Prostate gland (tissue), 2 donors: Measurements from ENCODE around the gene AK4. TPM values are rescaled to one million over a fixed set of nuclear protein-coding genes. Genes with fewer than 3 reads are reported as not detected.

Experiments used
- DNase-seq: peaks from one replicate; pipeline ENCODE4 v3.0.0-alpha.2; 2019; ENCODE audit warnings: low spot score
- H3K27ac ChIP-seq, 2 donors: fragments of 200-600 bp; sonication (generic); 2 replicates each; pipeline ENCODE4 v1.5.1; 2017 to 2019
- H3K27me3 ChIP-seq: fragments of 200-600 bp; sonication (generic); replicated peaks from 2 replicates; pipeline ENCODE4 v1.5.1; 2019; ENCODE audit not compliant: insufficient read depth
- H3K36me3 ChIP-seq, 2 donors: fragments of 200-600 bp; sonication (generic); 1 replicate in 1 of 2; 2 replicates in 1 of 2; pipeline versions ENCODE4 v1.5.1 to v1.8.1; 2017 to 2019
- H3K4me1 ChIP-seq: fragments of 200-600 bp; sonication (generic); replicated peaks from 2 replicates; pipeline ENCODE4 v1.5.1; 2019
- H3K4me3 ChIP-seq, 2 donors: fragments of 200-600 bp; sonication (generic); 2 replicates each; pipeline ENCODE4 v1.5.1; 2017 to 2019
- H3K9me3 ChIP-seq: fragments of 200-600 bp; sonication (generic); 2 replicates; pipeline ENCODE4 v1.5.1; 2017
- CTCF ChIP-seq, 4 experiments: fragments of 200-600 bp in 2 of 4; fragments of 450-650 bp in 2 of 4; sonication (generic) in 2 of 4; IDR thresholded peaks; 1 replicate in 3 of 4; 2 replicates in 1 of 4; pipeline ENCODE4 v1.5.1; 2016 to 2019; ENCODE audit warnings: antibody characterized with exemption in 4 of 4, mild to moderate bottlenecking in 2 of 4, moderate library complexity in 2 of 4
- POLR2A ChIP-seq: fragments of 450-650 bp; IDR thresholded peaks from one replicate; pipeline ENCODE4 v1.6.1; 2016; ENCODE audit warnings: antibody characterized with exemption, mild to moderate bottlenecking
- POLR2AphosphoS5 ChIP-seq: sonication (generic); formaldehyde crosslinking; IDR thresholded peaks from one replicate; pipeline ENCODE4 v1.6.1; 2017; ENCODE audit warnings: antibody characterized with exemption
- WGBS: methylation state at CpG from one replicate; pipeline ENCODE4 v1.1.5; 2018; 5-methylcytosine and 5-hydroxymethylcytosine counted together
- intact Hi-C: fragments of 100-400 bp; cut with DNase I; formaldehyde crosslinking; loops from one replicate; pipeline ENCODE4 v1.14.2; 2022
- total RNA-seq, 2 donors: library from RNA; depleted of rRNA; stranded (reverse); fragments of >200 nt; gene quantifications; one replicate each; pipeline ENCODE4 v1.1.0, GENCODE V29; 2016

AK4 gene
- total RNA-seq, 2 donors from 2014 or later: 46.5 to 63.1 TPM

GRCh38 chr1:65229201-65229600 is 81.2 kb downstream of the AK4 start:
- Histone ChIP-seq H3K4me3 (no peak overlapping the region), H3K27me3 (no peaks in the 10 kb centered on the region), H3K36me3 (no peaks in the 10 kb centered on the region), H3K9me3 (no peaks in the 10 kb centered on the region), H3K4me1 (no peaks in the 10 kb centered on the region), H3K27ac (no peak overlapping the region)
- intact Hi-C loops: no loop called here
- DNase-seq: no peak
- 98% methylated on average over 5 of the region's 5 CpGs for WGBS
- no peak for TF ChIP-seq CTCF (IDR thresholded peaks at IDR 0.05)
- no peak for TF ChIP-seq POLR2A
- no peak for TF ChIP-seq POLR2AphosphoS5

GRCh38 chr1:65229754-65230339 is 81.8 kb downstream of the AK4 start:
- WGBS: 90% methylated on average over 5 of the region's 5 CpGs
- Histone ChIP-seq H3K27me3 (no peaks in the 10 kb centered on the region), H3K4me3 (no peak overlapping the region), H3K9me3 (no peaks in the 10 kb centered on the region), H3K4me1 (no peaks in the 10 kb centered on the region), H3K27ac (no peak overlapping the region), H3K36me3 (no peaks in the 10 kb centered on the region)
- intact Hi-C loops: no loop called here
- no peak for TF ChIP-seq POLR2AphosphoS5
- TF ChIP-seq POLR2A: no peak
- no peak for TF ChIP-seq CTCF (IDR thresholded peaks at IDR 0.05)
- DNase-seq: no peak

DNA sequence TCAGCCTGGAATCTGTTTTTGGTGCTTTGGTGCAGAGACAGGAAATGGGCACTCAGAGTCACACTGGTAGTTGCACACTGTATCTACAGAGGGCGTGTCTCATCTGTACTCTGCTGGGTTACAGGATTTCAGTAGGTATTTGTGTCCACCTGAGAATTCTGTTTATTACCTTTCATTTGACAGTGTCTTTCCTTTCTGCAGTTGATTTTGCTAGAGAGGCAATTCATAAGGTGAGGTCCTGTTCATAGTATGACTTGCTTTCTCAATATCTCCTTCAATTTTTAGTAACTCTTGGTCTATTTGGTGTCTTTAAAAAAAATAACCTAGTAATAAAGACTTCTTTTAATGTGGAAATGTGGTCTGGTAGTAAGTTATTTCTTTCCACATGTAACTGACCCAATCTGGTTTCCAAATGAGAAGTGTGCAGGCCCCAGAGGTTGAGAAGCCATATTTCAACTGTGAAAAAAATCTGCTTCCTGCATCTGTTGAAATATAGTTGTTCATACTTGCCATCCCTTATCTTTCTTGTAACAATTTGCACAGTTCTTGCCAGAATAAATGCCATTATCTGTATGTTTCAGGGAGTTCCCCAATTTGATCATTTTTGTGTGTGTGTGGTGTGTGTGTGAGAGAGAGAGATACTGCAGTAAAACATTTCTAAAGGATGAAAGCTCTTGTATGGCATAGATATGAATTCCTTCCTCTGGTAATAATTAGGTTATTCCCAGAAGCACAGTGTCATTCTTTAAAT is 82.9 kb downstream of the AK4 start:
- TF ChIP-seq CTCF (IDR thresholded peaks at IDR 0.05) (no peak), POLR2AphosphoS5 (no peak), POLR2A (no peak)
- intact Hi-C loops: no loop called here
- no peaks in the 10 kb centered on the region for H3K36me3 ChIP-seq
- DNase-seq: no peak
- no peak overlapping the region for H3K4me3 ChIP-seq
- WGBS: 86% methylated on average over 1 of the region's 1 CpG
- H3K27ac ChIP-seq: no peak overlapping the region
- no peaks in the 10 kb centered on the region for H3K27me3 ChIP-seq
- no peaks in the 10 kb centered on the region for H3K9me3 ChIP-seq
- H3K4me1 ChIP-seq: no peaks in the 10 kb centered on the region

GRCh38 chr1:65231718-65232330 is 83.8 kb downstream of the AK4 start:
- no peak overlapping the region for H3K4me3 ChIP-seq
- no peaks in the 10 kb centered on the region for H3K9me3 ChIP-seq
- 55% methylated on average over 4 of the region's 4 CpGs for WGBS
- no peak for DNase-seq
- H3K36me3 ChIP-seq: no peaks in the 10 kb centered on the region
- intact Hi-C loops: no loop called here
- TF ChIP-seq POLR2AphosphoS5 (no peak), CTCF (IDR thresholded peaks at IDR 0.05) (no peak), POLR2A (no peak)
- H3K27ac ChIP-seq: no peak overlapping the region
- H3K27me3 ChIP-seq: no peaks in the 10 kb centered on the region
- no peaks in the 10 kb centered on the region for H3K4me1 ChIP-seq
